HCT116 (cell line): Measurements from ENCODE around the gene SLC25A13. TPM values are rescaled to one million over a fixed set of nuclear protein-coding genes. Genes with fewer than 3 reads are reported as not detected.
"Not testable (repeated sequence)": the region's sequence is repeated elsewhere in the genome, so short reads cannot be mapped to it uniquely, and the experiment has no call there.

Experiments
- ATAC-seq: fragments of 200-7000 bp; cut with Tn5 transposase; 2 replicates; pipeline ENCODE4 v1.9.1; 2020; ENCODE audit warnings: mild to moderate bottlenecking, moderate library complexity
- BruUV-seq: library from RNA; stranded (reverse); fragments of 400-500 nt; replicated peaks from 2 replicates; lab custom pipeline; 2021; lab: Mats Ljungman, UMichigan
- CTCF ChIA-PET: fragments of 300-600 bp; sonication (Branson Sonifier 250); formaldehyde crosslinking; loops from one replicate; lab custom pipeline; 2021; ENCODE audit warnings: antibody characterized with exemption; lab: Charles Lee
- POLR2A ChIA-PET: fragments of 300-600, 350-600 bp; sonication (Branson Sonifier 250); formaldehyde crosslinking; loops from one replicate; lab custom pipeline; 2021; ENCODE audit warnings: antibody characterized with exemption; lab: Charles Lee
- RAD21 ChIA-PET, 2 experiments: fragments of 300-600 bp; sonication (Branson Sonifier 250); formaldehyde crosslinking; loops; one replicate each; lab custom pipeline; 2023; ENCODE audit warnings: low total read pairs in 2 of 2; ENCODE audit not compliant: uncharacterized antibody in 2 of 2, unreplicated experiment in 2 of 2, low non-redundant PET in 1 of 2; lab: Charles Lee
- DNase-seq: peaks from one replicate; pipeline ENCODE4 v3.0.0-alpha.2; 2010; ENCODE audit warnings: low read depth, low spot score
- H2AFZ ChIP-seq: fragments of 200-600 bp; shearing (Covaris generic), sonication (generic); 2 replicates; pipeline ENCODE4 v1.6.1; 2017; ENCODE audit warnings: low read depth, mixed run types, mixed read lengths, antibody characterized with exemption, low read length; ENCODE audit not compliant: poor library complexity, severe bottlenecking
- H3K27ac ChIP-seq: 2 replicates; pipeline ENCODE4 v1.5.1; 2012; ENCODE audit warnings: low read depth, low read length
- H3K27me3 ChIP-seq: fragments of 200-600 bp; sonication (generic); 2 replicates; pipeline ENCODE4 v1.6.1; 2016; ENCODE audit warnings: mixed run types, low read length, mixed read lengths; ENCODE audit not compliant: insufficient read depth
- H3K36me3 ChIP-seq, 2 experiments: fragments of 200-500 bp in 1 of 2; fragments of 200-600 bp in 1 of 2; sonication (Bioruptor generic) in 1 of 2; sonication (generic) in 1 of 2; 2 replicates each; pipeline versions ENCODE4 v1.5.1 to v1.6.1; 2014 to 2016; ENCODE audit warnings: low read length in 2 of 2, inconsistent platforms in 1 of 2, mixed read lengths in 1 of 2, mixed run types in 1 of 2; ENCODE audit not compliant: insufficient read depth in 2 of 2, control insufficient read depth in 1 of 2
- H3K4me1 ChIP-seq, 2 experiments: fragments of 200-600 bp in 1 of 2; sonication (generic) in 1 of 2; 2 replicates each; pipeline versions ENCODE4 v1.5.1 to v1.6.1; 2012 to 2017; ENCODE audit warnings: low read length in 2 of 2, inconsistent platforms in 1 of 2, mild to moderate bottlenecking in 1 of 2, mixed read lengths in 1 of 2, mixed run types in 1 of 2, moderate library complexity in 1 of 2; ENCODE audit not compliant: insufficient read depth in 2 of 2, control insufficient read depth in 1 of 2
- H3K4me2 ChIP-seq: fragments of 200-600 bp; sonication (generic); 2 replicates; pipeline ENCODE4 v1.6.1; 2017; ENCODE audit warnings: mixed run types, low read length, mixed read lengths
- H3K4me3 ChIP-seq, 2 experiments: fragments of 200-600 bp in 1 of 2; sonication (generic) in 1 of 2; replicated peaks in 1 of 2; 2 replicates each; pipeline ENCODE4 v1.5.1; 2011 to 2016; ENCODE audit warnings: low read length in 2 of 2, control low read depth in 1 of 2, low read depth in 1 of 2, mild to moderate bottlenecking in 1 of 2, mixed read lengths in 1 of 2, mixed run types in 1 of 2
- H3K79me2 ChIP-seq: fragments of 200-600 bp; sonication (generic); 2 replicates; pipeline ENCODE4 v1.6.1; 2017; ENCODE audit warnings: mild to moderate bottlenecking, mixed run types, low read length, moderate library complexity, mixed read lengths; ENCODE audit not compliant: insufficient read depth
- H3K9ac ChIP-seq: fragments of 200-600 bp; sonication (generic); 2 replicates; pipeline ENCODE4 v1.6.1; 2016; ENCODE audit warnings: low read length, mixed read lengths
- H3K9me2 ChIP-seq: fragments of 200-600 bp; sonication (generic), shearing (Covaris generic); 2 replicates; pipeline ENCODE4 v1.6.1; 2017; ENCODE audit warnings: mixed run types, mild to moderate bottlenecking, moderate library complexity; ENCODE audit not compliant: insufficient read depth
- H3K9me3 ChIP-seq, 2 experiments: fragments of 200-500 bp in 1 of 2; fragments of 200-600 bp in 1 of 2; sonication (Bioruptor generic) in 1 of 2; sonication (generic) in 1 of 2; 2 replicates each; pipeline ENCODE4 v1.6.1; 2014 to 2017; ENCODE audit warnings: low read length in 2 of 2, mixed read lengths in 2 of 2, inconsistent platforms in 1 of 2, low read depth in 1 of 2, mild to moderate bottlenecking in 1 of 2, mixed run types in 1 of 2, moderate library complexity in 1 of 2; ENCODE audit not compliant: control insufficient read depth in 1 of 2, insufficient read depth in 1 of 2
- H4K20me1 ChIP-seq: fragments of 200-600 bp; sonication (generic), shearing (Covaris generic); 2 replicates; pipeline ENCODE4 v1.6.1; 2017; ENCODE audit warnings: mixed run types, mild to moderate bottlenecking, moderate library complexity; ENCODE audit not compliant: insufficient read depth
- EGR1 ChIP-seq: IDR thresholded peaks from 2 replicates; pipeline ENCODE4 v1.6.1; 2012; ENCODE audit warnings: low read depth
- SRF ChIP-seq: IDR thresholded peaks from 2 replicates; pipeline ENCODE4 v1.6.1; 2012; ENCODE audit warnings: low read depth
- TCF7L2 ChIP-seq: IDR thresholded peaks from 2 replicates; pipeline ENCODE4 v1.7.0; 2011; ENCODE audit warnings: borderline replicate concordance, inconsistent platforms; ENCODE audit not compliant: insufficient read depth, insufficient read length; ENCODE audit errors: extremely low read depth
- YY1 ChIP-seq: IDR thresholded peaks from 2 replicates; pipeline ENCODE4 v1.6.1; 2011; ENCODE audit warnings: low read length, low read depth, moderate library complexity, mild to moderate bottlenecking; ENCODE audit not compliant: insufficient replicate concordance; ENCODE audit errors: extremely low read depth
- ZNF274 ChIP-seq: fragments of 200-500 bp; sonication (Bioruptor generic); IDR thresholded peaks from 2 replicates; pipeline ENCODE4 v1.6.1; 2014; ENCODE audit warnings: mild to moderate bottlenecking, low read depth, low read length, inconsistent platforms
- intact Hi-C: fragments of 100-400 bp; cut with micrococcal nuclease; formaldehyde crosslinking; loops from 2 replicates; pipeline ENCODE4 v1.10.0; 2022
- total RNA-seq: library from RNA; stranded (reverse); gene quantifications from one replicate; pipeline ENCODE4 v1.2.1, GENCODE V29; 2021; ENCODE audit not compliant: unreplicated experiment
- TF ChIP-seq, protein P1 (sequence below): IDR thresholded peaks from 2 replicates; pipeline ENCODE4 v1.6.1; 2012; ENCODE audit warnings: low read depth
- TF ChIP-seq, protein P2 (sequence below), 3 experiments: fragments of 200-600 bp in 1 of 3; sonication (generic) in 1 of 3; IDR thresholded peaks in 2 of 3; conservative IDR thresholded peaks in 1 of 3; 2 replicates each; pipeline ENCODE4 v1.5.1; 2012 to 2017; ENCODE audit warnings: low read depth in 2 of 3, low read length in 2 of 3, antibody characterized with exemption in 1 of 3, borderline replicate concordance in 1 of 3, control low read depth in 1 of 3, mild to moderate bottlenecking in 1 of 3, mixed read lengths in 1 of 3, mixed run types in 1 of 3, moderate library complexity in 1 of 3; ENCODE audit not compliant: insufficient read depth in 1 of 3

Gene SLC25A13
- total RNA-seq, 1 experiment from 2014 or later, result 19.3 TPM

DNA sequence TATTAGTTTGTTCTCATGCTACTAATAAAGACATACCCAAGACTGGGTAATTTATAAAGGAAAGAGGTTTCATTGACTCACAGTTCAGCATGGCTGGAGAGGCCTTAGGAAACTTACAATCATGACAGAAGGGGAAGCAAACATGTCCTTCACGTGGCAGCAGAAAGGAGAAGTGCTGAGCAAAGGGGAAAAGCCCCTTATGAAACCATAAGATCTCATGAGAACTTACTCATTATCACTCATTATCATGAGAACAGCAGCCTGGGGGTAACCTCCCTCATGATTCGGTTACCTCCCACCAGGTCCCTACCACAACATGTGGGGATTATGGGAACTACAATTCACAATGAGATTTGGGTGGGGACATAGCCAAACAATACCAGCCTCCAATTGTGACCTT lies 4.9 kb upstream of the SLC25A13 start:
- H3K36me3 ChIP-seq, H2AFZ ChIP-seq, POLR2A ChIA-PET, H3K9me3 ChIP-seq, H3K79me2 ChIP-seq, H3K4me1 ChIP-seq, H3K9ac ChIP-seq, H4K20me1 ChIP-seq, ATAC-seq, H3K9me2 ChIP-seq, H3K27me3 ChIP-seq, RAD21 ChIA-PET, CTCF ChIA-PET, intact Hi-C loops, BruUV-seq, H3K4me3 ChIP-seq, H3K27ac ChIP-seq, DNase-seq, H3K4me2 ChIP-seq: not testable (repeated sequence)

- H3K36me3 ChIP-seq, result no peaks in the 10 kb centered on the region
- peaks cover 10 to 19% of the 10 kb centered on the region in 2 experiments; a peak in 3 of 4 replicates for H3K4me1 ChIP-seq
- BruUV-seq, result no TSS peak
- DNase-seq, result no peak
- peaks cover 33% of the 10 kb centered on the region for H3K79me2 ChIP-seq
- no peaks in the 10 kb centered on the region for H3K9me2 ChIP-seq
- ChIA-PET RAD21 (no interaction called here), CTCF (no interaction called here)
- H3K27me3 ChIP-seq, result no peaks in the 10 kb centered on the region
- intact Hi-C loops, result no loop called here
- no peak overlapping the region for H2AFZ ChIP-seq
- TF ChIP-seq ZNF274 (no peak), SRF (no peak), YY1 (no peak), EGR1 (no peak), TCF7L2 (no peak)
- TF ChIP-seq, protein P1, sequence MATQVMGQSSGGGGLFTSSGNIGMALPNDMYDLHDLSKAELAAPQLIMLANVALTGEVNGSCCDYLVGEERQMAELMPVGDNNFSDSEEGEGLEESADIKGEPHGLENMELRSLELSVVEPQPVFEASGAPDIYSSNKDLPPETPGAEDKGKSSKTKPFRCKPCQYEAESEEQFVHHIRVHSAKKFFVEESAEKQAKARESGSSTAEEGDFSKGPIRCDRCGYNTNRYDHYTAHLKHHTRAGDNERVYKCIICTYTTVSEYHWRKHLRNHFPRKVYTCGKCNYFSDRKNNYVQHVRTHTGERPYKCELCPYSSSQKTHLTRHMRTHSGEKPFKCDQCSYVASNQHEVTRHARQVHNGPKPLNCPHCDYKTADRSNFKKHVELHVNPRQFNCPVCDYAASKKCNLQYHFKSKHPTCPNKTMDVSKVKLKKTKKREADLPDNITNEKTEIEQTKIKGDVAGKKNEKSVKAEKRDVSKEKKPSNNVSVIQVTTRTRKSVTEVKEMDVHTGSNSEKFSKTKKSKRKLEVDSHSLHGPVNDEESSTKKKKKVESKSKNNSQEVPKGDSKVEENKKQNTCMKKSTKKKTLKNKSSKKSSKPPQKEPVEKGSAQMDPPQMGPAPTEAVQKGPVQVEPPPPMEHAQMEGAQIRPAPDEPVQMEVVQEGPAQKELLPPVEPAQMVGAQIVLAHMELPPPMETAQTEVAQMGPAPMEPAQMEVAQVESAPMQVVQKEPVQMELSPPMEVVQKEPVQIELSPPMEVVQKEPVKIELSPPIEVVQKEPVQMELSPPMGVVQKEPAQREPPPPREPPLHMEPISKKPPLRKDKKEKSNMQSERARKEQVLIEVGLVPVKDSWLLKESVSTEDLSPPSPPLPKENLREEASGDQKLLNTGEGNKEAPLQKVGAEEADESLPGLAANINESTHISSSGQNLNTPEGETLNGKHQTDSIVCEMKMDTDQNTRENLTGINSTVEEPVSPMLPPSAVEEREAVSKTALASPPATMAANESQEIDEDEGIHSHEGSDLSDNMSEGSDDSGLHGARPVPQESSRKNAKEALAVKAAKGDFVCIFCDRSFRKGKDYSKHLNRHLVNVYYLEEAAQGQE, result no peak
- TF ChIP-seq, protein P2, sequence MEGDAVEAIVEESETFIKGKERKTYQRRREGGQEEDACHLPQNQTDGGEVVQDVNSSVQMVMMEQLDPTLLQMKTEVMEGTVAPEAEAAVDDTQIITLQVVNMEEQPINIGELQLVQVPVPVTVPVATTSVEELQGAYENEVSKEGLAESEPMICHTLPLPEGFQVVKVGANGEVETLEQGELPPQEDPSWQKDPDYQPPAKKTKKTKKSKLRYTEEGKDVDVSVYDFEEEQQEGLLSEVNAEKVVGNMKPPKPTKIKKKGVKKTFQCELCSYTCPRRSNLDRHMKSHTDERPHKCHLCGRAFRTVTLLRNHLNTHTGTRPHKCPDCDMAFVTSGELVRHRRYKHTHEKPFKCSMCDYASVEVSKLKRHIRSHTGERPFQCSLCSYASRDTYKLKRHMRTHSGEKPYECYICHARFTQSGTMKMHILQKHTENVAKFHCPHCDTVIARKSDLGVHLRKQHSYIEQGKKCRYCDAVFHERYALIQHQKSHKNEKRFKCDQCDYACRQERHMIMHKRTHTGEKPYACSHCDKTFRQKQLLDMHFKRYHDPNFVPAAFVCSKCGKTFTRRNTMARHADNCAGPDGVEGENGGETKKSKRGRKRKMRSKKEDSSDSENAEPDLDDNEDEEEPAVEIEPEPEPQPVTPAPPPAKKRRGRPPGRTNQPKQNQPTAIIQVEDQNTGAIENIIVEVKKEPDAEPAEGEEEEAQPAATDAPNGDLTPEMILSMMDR (IDR thresholded peaks at IDR 0.05 in 2 of 3, conservative IDR thresholded peaks at IDR 0.05 in 1 of 3; ENCODE audit: borderline replicate concordance in 1 of 3, insufficient read depth in 1 of 3, low read depth in 2 of 3, low read length in 2 of 3), result no peak
- TF ChIP-seq, all 23 proteins: peak for 0
- Histone ChIP-seq H3K9ac (no peak overlapping the region), H3K4me2 (peak overlapping the region; percentile 82), H4K20me1 (peaks cover 2% of the 10 kb centered on the region; the same call in 1 of the 2 replicates), H3K9me3 (no peaks in the 10 kb centered on the region), H3K4me3 (no peak overlapping the region; a peak in 1 of 4 replicates), H3K27ac (no peak overlapping the region)
- ATAC-seq, result no peak
- POLR2A ChIA-PET, result no interaction called here
Observed at GRCh38 chr7:96322847-96323461, 1.1 kb upstream of the SLC25A13 start.
